KMS-11 (cell line): ENCODE results near the gene C11orf24.
"Not testable (repeated sequence)": the region's sequence is repeated elsewhere in the genome, so short reads cannot be mapped to it uniquely, and the experiment has no call there.

Experiments
- H2AFZ ChIP-seq: fragments of 200-600 bp; sonication (generic); 2 replicates; pipeline ENCODE4 v1.6.1; 2016; ENCODE audit warnings: antibody characterized with exemption, mixed run types, low read depth
- H3K27ac ChIP-seq: fragments of 200-600 bp; sonication (generic); 2 replicates; pipeline ENCODE4 v1.6.1; 2016; ENCODE audit warnings: mild to moderate bottlenecking, mixed run types
- H3K27me3 ChIP-seq: fragments of 200-600 bp; sonication (generic); 2 replicates; pipeline ENCODE4 v1.6.1; 2017; ENCODE audit warnings: mild to moderate bottlenecking, low read depth, mixed run types, moderate library complexity; ENCODE audit not compliant: insufficient read depth
- H3K36me3 ChIP-seq: fragments of 200-600 bp; sonication (generic); 2 replicates; pipeline ENCODE4 v1.6.1; 2017; ENCODE audit warnings: mild to moderate bottlenecking, mixed run types; ENCODE audit not compliant: insufficient read depth
- H3K4me1 ChIP-seq: fragments of 200-600 bp; sonication (generic); 2 replicates; pipeline ENCODE4 v1.6.1; 2016; ENCODE audit warnings: mild to moderate bottlenecking, low read depth, mixed run types; ENCODE audit not compliant: poor library complexity, severe bottlenecking
- H3K4me2 ChIP-seq: fragments of 200-600 bp; sonication (generic); 2 replicates; pipeline ENCODE4 v1.7.0; 2016; ENCODE audit warnings: mild to moderate bottlenecking, mixed run types
- H3K4me3 ChIP-seq: fragments of 200-600 bp; sonication (generic); IDR thresholded peaks from 2 replicates; pipeline ENCODE4 v1.6.1; 2017; ENCODE audit warnings: low read depth, low read length, mixed read lengths; ENCODE audit not compliant: insufficient read depth
- H3K79me2 ChIP-seq: fragments of 200-600 bp; sonication (generic); 2 replicates; pipeline ENCODE4 v1.6.1; 2016; ENCODE audit warnings: low read depth, mixed run types; ENCODE audit not compliant: insufficient read depth
- H3K9ac ChIP-seq: fragments of 200-600 bp; sonication (generic); 2 replicates; pipeline ENCODE4 v1.6.1; 2016; ENCODE audit warnings: mild to moderate bottlenecking, mixed run types
- H4K20me1 ChIP-seq: fragments of 200-600 bp; sonication (generic); 2 replicates; pipeline ENCODE4 v1.6.1; 2016; ENCODE audit warnings: mild to moderate bottlenecking, mixed run types; ENCODE audit not compliant: insufficient read depth
- TF ChIP-seq, protein P1 (sequence below): fragments of 200-600 bp; sonication (generic); conservative IDR thresholded peaks from 2 replicates; pipeline ENCODE4 v1.6.1; 2017; ENCODE audit warnings: low read depth, mild to moderate bottlenecking, antibody characterized with exemption, low read length, moderate library complexity, mixed read lengths

C11orf24 gene

DNA sequence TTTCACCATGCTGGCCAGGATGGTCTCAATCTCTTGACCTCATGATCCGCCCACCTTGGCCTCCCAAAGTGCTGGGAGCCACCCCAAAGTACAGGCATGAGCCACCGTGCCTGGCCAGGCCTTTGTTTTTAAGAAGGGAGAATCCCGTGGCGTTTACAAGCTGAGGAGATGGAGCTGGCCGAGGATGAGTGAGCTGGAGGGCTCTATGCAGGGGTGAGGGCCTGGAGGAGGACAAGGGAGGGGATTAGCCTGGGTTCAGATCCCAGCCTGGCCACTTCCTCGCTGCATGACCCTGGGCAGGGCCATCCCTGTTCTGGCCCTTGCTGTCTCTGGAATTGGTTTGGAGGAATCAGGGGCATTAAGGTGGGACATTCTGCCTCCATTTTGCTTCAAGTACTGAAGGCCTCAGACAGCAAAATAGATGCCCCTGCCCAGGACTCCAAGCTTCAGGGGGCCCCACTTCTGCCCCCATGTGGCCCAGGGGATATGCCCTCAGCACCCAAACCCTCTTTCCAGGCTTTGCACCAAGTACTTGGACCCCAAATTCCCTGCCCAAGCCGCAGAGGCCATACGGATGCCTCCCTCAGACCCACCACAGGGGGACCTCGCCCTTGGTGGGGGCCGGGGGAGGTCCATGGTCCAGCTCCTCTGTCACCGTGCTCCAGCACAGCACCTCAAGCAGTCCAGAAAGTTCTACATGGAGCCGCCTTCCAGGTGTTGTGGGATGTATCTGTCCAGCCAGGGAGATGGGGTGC, 28.5 kb upstream of the C11orf24 start:
- TF ChIP-seq, protein P1, sequence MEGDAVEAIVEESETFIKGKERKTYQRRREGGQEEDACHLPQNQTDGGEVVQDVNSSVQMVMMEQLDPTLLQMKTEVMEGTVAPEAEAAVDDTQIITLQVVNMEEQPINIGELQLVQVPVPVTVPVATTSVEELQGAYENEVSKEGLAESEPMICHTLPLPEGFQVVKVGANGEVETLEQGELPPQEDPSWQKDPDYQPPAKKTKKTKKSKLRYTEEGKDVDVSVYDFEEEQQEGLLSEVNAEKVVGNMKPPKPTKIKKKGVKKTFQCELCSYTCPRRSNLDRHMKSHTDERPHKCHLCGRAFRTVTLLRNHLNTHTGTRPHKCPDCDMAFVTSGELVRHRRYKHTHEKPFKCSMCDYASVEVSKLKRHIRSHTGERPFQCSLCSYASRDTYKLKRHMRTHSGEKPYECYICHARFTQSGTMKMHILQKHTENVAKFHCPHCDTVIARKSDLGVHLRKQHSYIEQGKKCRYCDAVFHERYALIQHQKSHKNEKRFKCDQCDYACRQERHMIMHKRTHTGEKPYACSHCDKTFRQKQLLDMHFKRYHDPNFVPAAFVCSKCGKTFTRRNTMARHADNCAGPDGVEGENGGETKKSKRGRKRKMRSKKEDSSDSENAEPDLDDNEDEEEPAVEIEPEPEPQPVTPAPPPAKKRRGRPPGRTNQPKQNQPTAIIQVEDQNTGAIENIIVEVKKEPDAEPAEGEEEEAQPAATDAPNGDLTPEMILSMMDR, result no peak
- H3K4me1 ChIP-seq, result peaks cover 11% of the 10 kb centered on the region
- no peak overlapping the region for H3K9ac ChIP-seq

DNA sequence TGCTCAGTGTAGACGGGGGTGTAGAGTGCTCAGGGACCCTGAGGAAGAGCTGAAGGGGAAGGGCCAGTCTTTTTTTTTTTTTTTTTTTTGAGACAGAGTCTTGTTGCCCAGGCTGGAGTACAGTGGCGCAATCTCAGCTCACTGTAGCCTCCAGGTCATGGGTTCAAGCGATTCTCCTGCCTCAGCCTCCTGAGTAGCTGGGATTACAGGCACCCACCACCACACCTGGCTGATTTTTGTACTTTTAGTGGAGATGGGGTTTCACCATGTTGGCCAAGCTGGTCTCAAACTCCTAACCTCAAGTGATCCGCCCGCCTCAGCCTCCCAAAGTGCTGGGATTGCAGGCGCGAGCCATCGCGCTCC, 27.7 kb upstream of the C11orf24 start:
- H3K4me3 ChIP-seq, H3K79me2 ChIP-seq, H3K27me3 ChIP-seq, H3K4me2 ChIP-seq, H2AFZ ChIP-seq, H4K20me1 ChIP-seq, H3K36me3 ChIP-seq, H3K27ac ChIP-seq, H3K9ac ChIP-seq: not testable (repeated sequence)
- H3K4me1 ChIP-seq, result peaks cover 11% of the 10 kb centered on the region

More for the DNA sequence above, 28.5 kb upstream of the C11orf24 start:
- Histone ChIP-seq H3K4me3 (no peak overlapping the region), H2AFZ (no peak overlapping the region), H3K27ac (no peak overlapping the region), H3K27me3 (no peaks in the 10 kb centered on the region), H3K4me2 (no peak overlapping the region), H3K36me3 (no peaks in the 10 kb centered on the region), H4K20me1 (no peaks in the 10 kb centered on the region), H3K79me2 (no peaks in the 10 kb centered on the region)

DNA sequence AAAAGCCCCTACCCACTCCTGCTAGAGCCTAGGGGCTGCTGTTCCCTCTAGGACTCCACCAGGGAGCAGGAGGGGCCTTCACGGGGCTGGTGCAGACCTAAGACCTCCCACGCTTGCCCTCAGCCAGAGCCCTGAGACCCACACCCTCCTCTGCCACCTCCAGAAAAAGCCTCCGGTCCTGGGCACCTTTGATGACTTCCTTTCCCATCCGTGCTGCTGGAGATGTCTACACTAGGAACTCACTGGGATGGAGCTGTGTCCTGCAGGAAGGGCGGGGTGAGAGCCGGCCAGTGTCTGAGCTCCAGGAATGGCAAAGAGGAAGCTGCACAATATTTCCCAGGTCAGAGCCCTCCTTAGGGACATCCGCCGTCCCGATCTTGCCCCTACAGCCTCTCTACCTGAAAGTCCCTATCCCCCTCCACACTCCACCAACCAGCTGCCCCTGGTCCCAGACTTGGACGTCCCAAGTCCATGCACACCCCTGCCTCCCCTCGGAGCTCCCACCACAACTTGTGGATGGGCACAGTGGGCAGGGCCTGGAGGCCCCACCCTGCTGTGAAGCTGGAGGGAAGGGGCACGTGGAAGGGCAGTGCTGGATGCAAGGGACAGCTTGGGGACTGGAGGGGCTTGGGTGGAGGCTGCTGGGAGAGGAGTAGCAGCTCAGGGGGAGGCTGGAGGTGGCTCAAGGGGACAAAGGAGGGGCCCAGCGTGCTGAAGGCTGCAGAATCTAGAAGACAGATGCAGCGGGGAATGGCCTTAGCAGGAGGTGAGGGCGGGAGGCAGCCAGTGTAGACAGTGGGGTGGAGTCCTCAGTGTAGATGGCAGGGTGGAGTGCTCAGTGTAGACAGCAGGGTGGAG, 27.1 kb upstream of the C11orf24 start:
- H3K4me1 ChIP-seq, result peaks cover 11% of the 10 kb centered on the region
- H3K4me3 ChIP-seq, result no peak overlapping the region
- H3K36me3 ChIP-seq, result no peaks in the 10 kb centered on the region
- H3K79me2 ChIP-seq, result no peaks in the 10 kb centered on the region
- no peak overlapping the region for H2AFZ ChIP-seq
- H3K27me3 ChIP-seq, result no peaks in the 10 kb centered on the region
- no peak overlapping the region for H3K9ac ChIP-seq
- no peak overlapping the region for H3K27ac ChIP-seq
- TF ChIP-seq, protein P1, result no peak
- H4K20me1 ChIP-seq, result no peaks in the 10 kb centered on the region
- H3K4me2 ChIP-seq, result no peak overlapping the region

DNA sequence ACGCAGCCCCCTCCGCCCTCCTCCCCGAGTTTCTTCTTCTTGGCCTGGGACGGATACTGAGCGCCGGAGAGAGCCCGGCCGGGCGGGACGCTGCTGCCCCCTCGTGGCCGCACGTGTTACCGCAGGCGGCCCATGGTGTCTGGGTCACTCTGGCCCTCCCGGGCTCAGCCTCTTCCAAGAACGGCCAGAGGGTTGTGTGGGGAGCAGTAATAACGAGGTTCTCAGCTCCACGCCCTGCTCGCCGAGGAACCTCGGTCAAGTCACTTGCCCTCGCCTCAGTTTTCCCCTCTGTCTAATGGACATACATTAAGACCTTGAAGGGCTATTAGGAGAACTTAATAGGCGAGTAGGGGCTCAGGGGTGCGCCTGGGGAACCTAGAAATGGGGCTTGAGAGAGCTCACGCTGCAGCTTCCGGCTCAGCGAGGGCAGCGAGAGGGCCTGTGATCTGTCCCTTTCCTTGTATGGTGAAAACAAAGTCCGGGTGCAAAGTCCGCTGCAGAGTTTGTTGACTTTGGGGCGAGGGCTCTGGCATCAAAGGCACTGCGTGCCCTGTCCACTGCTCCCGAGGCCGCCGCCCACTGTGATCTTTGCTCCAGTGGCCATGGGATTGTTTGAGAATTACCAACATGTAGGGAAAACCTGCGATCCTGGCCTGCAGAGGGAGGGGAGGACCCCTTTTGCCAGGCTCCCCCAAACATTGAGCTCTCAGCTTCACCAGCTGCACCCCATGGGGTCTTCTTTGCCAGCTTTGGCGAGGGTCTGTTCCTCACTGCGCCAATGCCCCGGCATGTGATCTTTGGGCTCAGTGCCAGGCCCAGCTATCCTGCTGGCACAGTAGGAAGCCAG, 26.3 kb upstream of the C11orf24 start:
- Histone ChIP-seq H3K4me1 (peaks cover 11% of the 10 kb centered on the region), H3K36me3 (no peaks in the 10 kb centered on the region)

More for the DNA sequence above, 26.3 kb upstream of the C11orf24 start:
- Histone ChIP-seq H3K4me2 (peak overlapping the region; percentile 11; the same call in 1 of the 2 replicates), H3K27me3 (no peaks in the 10 kb centered on the region), H3K27ac (no peak overlapping the region), H3K79me2 (no peaks in the 10 kb centered on the region), H3K9ac (no peak overlapping the region), H4K20me1 (no peaks in the 10 kb centered on the region), H3K4me3 (no peak overlapping the region), H2AFZ (peak overlapping the region; percentile 38; the same call in 1 of the 2 replicates)
- TF ChIP-seq, protein P1, result peak; percentile 94
